ENCODE measurements around the gene MRPS6.
A peak's percentile ranks its signal among the peaks of the same experiment; 100 is the strongest.

The MRPS6 gene

DNA sequence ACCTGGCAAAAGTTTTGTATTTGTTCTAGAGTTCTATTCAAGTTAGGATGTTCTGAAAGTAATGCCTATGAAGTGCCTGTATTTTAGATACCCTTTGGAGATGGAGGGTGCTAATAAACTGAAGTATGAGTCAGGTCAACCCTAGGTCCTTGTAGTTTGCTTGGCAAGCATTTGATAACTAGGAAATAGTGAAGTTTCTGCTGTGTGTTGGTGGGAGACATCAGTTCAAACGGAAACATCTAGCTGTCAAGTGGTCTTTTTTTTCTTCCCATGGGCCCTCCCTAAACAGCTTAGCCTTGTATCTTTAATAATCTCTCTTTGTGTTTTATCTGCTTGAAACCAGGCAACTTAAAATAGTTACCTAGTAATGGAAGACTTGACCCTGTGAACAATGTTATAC is 4.5 kb downstream of the MRPS6 start:
- H3K27ac ChIP-seq = no peak overlapping the region
- TF ChIP-seq, protein P1, sequence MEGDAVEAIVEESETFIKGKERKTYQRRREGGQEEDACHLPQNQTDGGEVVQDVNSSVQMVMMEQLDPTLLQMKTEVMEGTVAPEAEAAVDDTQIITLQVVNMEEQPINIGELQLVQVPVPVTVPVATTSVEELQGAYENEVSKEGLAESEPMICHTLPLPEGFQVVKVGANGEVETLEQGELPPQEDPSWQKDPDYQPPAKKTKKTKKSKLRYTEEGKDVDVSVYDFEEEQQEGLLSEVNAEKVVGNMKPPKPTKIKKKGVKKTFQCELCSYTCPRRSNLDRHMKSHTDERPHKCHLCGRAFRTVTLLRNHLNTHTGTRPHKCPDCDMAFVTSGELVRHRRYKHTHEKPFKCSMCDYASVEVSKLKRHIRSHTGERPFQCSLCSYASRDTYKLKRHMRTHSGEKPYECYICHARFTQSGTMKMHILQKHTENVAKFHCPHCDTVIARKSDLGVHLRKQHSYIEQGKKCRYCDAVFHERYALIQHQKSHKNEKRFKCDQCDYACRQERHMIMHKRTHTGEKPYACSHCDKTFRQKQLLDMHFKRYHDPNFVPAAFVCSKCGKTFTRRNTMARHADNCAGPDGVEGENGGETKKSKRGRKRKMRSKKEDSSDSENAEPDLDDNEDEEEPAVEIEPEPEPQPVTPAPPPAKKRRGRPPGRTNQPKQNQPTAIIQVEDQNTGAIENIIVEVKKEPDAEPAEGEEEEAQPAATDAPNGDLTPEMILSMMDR (conservative IDR thresholded peaks at IDR 0.05) = no peak

DNA sequence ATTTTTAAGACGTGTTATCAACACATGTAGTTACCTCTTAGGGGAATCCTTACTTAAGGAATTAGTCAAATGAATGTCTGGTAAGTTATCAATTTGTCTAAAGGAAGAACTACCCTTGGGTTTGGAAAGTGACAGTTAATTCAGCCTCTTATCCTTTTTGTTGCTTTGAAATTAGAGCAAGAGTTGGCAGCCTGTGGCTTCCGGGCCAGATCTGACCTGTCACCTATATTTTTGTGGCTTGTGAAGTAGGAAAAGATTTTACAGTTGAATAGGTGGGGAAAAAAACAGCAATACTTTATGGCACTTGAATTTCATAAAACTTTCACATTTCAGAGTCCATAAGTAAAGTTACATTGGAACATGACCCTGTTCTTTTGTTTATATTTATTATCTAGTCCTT is 5.5 kb downstream of the MRPS6 start:
- no peak overlapping the region for H3K27ac ChIP-seq
- TF ChIP-seq, protein P1 (conservative IDR thresholded peaks at IDR 0.05) = no peak

DNA sequence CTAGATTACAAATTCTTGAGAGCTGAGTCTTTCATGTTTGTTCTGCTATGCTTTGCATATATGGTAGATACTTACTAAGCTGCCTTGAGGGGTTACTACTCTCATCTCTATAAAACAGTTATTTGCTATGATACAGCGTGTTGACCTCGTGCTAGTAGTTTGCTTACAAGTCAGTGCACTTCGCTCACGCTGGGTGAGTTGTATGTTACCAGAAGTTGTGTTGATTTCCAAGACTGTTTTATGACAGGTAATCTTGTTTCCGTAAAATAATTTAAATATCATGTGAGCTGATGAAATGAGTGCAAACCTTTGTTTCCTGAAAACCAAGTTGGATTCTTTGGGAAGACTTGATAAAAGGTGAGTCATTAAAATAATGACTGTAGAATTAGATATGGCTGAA is 7.3 kb downstream of the MRPS6 start:
- no peak overlapping the region for H3K27ac ChIP-seq
- TF ChIP-seq, protein P1 (conservative IDR thresholded peaks at IDR 0.05) = no peak

GRCh38 chr21:34082769-34083168 is 9.4 kb downstream of the MRPS6 start:
- H3K27ac ChIP-seq = peak overlapping the region; percentile 35
- TF ChIP-seq, protein P1 (conservative IDR thresholded peaks at IDR 0.05) = no peak

GRCh38 chr21:34083357-34083756 is 10.0 kb downstream of the MRPS6 start:
- H3K27ac ChIP-seq = peak overlapping the region; percentile 35; the same call in 1 of the 2 replicates
- TF ChIP-seq, protein P1 (conservative IDR thresholded peaks at IDR 0.05) = no peak

DNA sequence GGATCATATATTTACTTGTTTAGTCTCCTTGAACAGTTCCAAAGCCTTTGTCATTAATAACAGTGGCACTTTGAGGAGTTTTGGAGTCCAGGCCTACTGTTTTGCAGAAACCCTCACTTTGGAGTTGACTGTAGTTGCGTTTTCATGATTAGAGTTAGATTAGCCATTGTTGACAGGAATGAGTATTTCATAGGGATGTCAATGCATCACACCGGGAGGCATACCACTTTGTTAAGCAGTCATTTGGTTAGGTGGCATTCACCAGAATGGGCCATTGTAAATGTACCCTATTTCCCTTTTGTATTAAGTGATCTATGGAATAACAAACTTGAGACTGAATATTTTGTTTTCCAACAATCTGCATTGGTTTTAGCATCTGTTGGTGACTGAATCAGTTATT is 11.8 kb downstream of the MRPS6 start:
- H3K27ac ChIP-seq = no peak overlapping the region
- TF ChIP-seq, protein P1 (conservative IDR thresholded peaks at IDR 0.05) = no peak

DNA sequence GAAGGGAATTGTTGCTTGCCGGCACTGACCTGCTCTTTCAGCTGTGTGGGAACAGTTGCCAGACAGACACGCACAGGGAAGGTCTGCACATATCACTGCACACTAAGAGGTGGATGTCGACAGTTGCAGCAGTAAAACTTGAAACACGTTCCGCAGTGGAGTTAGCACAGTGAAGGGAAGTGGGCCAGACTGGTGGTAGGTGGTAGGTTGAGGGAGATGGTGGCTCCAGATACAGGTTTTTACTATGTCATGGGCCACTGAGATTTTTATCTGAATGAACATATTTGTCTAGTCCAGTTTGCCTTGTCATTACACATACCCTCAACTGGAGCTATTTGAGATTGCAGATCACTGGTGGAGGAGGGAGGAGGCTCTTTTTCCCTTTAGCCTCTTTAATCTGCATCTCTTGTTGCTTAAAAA is 13.5 kb downstream of the MRPS6 start:
- H3K27ac ChIP-seq = 0 out of 2 replicates have a peak overlapping the region, but pooled peaks have one; percentile 0
- TF ChIP-seq, protein P1 (conservative IDR thresholded peaks at IDR 0.05) = no peak

Data from VCaP (cell line).